Upper lobe of left lung (tissue), 6 donors: ENCODE data around the gene OSCP1. TPM values are rescaled to one million over a fixed set of nuclear protein-coding genes. Genes with fewer than 3 reads are reported as not detected.

ENCODE experiments used
- ATAC-seq, 2 donors: fragments of 200-7000 bp; cut with Tn5 transposase; one replicate each; pipeline ENCODE4 v1.9.1; 2022; ENCODE audit warnings: mild to moderate bottlenecking in 2 of 2, moderate library complexity in 2 of 2; ENCODE audit not compliant: low FRiP score in 2 of 2
- DNase-seq, 2 donors: peaks; one replicate each; pipeline ENCODE4 v3.0.0-alpha.2; 2019 to 2020
- H3K27ac ChIP-seq, 4 donors: fragments of 200-600 bp; sonication (generic); one replicate each; pipeline ENCODE4 v1.5.1; 2016 to 2019
- H3K27me3 ChIP-seq, 4 donors: fragments of 200-600 bp; sonication (generic); one replicate each; pipeline ENCODE4 v1.5.1; 2017 to 2019
- H3K36me3 ChIP-seq, 4 donors: fragments of 200-600 bp; sonication (generic); one replicate each; pipeline ENCODE4 v1.5.1; 2016 to 2019
- H3K4me1 ChIP-seq, 4 donors: fragments of 200-600 bp; sonication (generic); one replicate each; pipeline ENCODE4 v1.5.1; 2018 to 2019
- H3K4me3 ChIP-seq, 4 donors: fragments of 200-600 bp; sonication (generic); one replicate each; pipeline ENCODE4 v1.5.1; 2017 to 2019; ENCODE audit warnings: mild to moderate bottlenecking in 2 of 4, moderate library complexity in 1 of 4
- H3K9me3 ChIP-seq, 4 donors: fragments of 200-600 bp; sonication (generic); one replicate each; pipeline ENCODE4 v1.5.1; 2018 to 2019
- EP300 ChIP-seq, 4 donors: sonication (generic); formaldehyde crosslinking; IDR thresholded peaks; one replicate each; pipeline ENCODE4 v1.5.1; 2017; ENCODE audit warnings: antibody characterized with exemption in 4 of 4, control low read depth in 2 of 4
- POLR2A ChIP-seq, 4 donors: fragments of 450-650 bp; IDR thresholded peaks; one replicate each; pipeline ENCODE4 v1.5.1; 2016 to 2017; ENCODE audit warnings: antibody characterized with exemption in 4 of 4, mild to moderate bottlenecking in 2 of 4
- POLR2AphosphoS5 ChIP-seq, 2 donors: sonication (generic); formaldehyde crosslinking; IDR thresholded peaks; one replicate each; pipeline ENCODE4 v1.5.1; 2017; ENCODE audit warnings: antibody characterized with exemption in 2 of 2
- WGBS, 2 donors: methylation state at CpG; one replicate each; pipeline ENCODE4 v1.1.5; 2017 to 2018; 5-methylcytosine and 5-hydroxymethylcytosine counted together
- total RNA-seq, 6 donors: library from RNA; depleted of rRNA in 4 of 6; stranded (reverse); fragments of >200 nt in 4 of 6; gene quantifications; one replicate each; pipeline versions ENCODE4 v1.1.0 to v1.2.1, GENCODE V29; 2016 to 2021
- TF ChIP-seq, protein P1 (sequence below), 6 experiments: fragments of 450-650 bp in 4 of 6; fragments of 200-600 bp in 2 of 6; sonication (generic) in 2 of 6; IDR thresholded peaks; one replicate each; pipeline ENCODE4 v1.5.1; 2016 to 2019; ENCODE audit warnings: antibody characterized with exemption in 6 of 6
- donor health status: DM: no; HTN: no; CAD: no; lungs with moderate emphysema.
- donor health status: DM: no; HTN: yes; CAD: no; lungs with severe emphysema.

The OSCP1 gene
- total RNA-seq, 6 donors from 2014 or later: 11.8 to 28.2 (median 13.6) TPM

DNA sequence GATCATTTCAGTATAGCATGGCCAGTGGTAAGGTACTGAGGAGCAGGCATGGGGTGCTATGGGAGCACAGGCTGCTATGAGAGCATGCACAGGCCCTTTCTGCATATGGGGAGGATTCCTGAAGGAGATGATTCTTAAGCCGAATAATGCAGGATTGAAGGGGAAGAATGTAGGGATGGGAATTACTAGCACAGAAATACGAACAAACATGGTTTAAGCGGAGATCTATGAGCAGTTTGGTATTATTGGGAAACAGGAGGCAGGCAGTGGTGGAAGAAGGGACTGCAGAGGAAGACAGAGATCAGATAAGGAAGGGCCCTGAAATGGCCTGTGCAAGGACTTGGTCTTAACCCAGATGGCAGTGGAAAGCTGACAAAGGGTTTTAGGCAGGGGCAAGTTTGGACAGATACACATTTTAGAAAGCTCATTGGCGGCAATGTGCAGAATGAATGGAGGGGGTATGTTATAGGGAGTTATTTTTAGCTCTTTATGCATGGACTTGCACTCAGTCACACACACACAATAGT lies 1.7 kb downstream of the OSCP1 start:
- Histone ChIP-seq H3K27me3 (no peaks in the 10 kb centered on the region), H3K9me3 (no peaks in the 10 kb centered on the region), H3K4me1 (peaks cover 4 to 12% (median 9%) of the 10 kb centered on the region in 4 donors), H3K4me3 (no peak overlapping the region), H3K36me3 (no peaks in the 10 kb centered on the region), H3K27ac (no peak overlapping the region)
- 73 to 84% methylated on average over 4 of the region's 4 CpGs for WGBS, 2 donors
- DNase-seq (no peak), ATAC-seq (no peak)
- TF ChIP-seq EP300 (IDR thresholded peaks at IDR 0.05): no peak

DNA sequence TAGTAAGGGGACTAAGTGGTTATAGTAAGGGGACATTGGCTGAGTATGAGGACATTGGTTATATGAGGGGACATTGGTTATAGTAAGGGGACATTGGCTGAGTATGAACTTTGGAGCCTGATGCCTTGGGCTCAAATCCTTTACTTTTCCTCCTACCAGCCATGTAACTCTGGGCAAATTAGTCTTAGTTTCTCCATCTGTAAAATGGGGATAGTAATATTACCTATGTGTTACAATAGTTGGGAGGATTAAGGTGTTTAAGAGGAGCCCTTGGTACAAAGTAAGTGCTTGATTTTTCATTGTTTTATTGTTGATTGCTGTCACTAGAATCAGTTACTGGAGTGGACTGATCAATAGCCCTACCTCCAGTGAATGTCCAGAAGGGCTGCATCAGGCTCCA lies 2.8 kb downstream of the OSCP1 start:
- Histone ChIP-seq H3K27ac (no peak overlapping the region), H3K4me3 (no peak overlapping the region), H3K27me3 (no peaks in the 10 kb centered on the region), H3K9me3 (no peaks in the 10 kb centered on the region), H3K4me1 (peaks cover 4 to 15% (median 9%) of the 10 kb centered on the region in 4 donors), H3K36me3 (no peaks in the 10 kb centered on the region)
- TF ChIP-seq, protein P1, sequence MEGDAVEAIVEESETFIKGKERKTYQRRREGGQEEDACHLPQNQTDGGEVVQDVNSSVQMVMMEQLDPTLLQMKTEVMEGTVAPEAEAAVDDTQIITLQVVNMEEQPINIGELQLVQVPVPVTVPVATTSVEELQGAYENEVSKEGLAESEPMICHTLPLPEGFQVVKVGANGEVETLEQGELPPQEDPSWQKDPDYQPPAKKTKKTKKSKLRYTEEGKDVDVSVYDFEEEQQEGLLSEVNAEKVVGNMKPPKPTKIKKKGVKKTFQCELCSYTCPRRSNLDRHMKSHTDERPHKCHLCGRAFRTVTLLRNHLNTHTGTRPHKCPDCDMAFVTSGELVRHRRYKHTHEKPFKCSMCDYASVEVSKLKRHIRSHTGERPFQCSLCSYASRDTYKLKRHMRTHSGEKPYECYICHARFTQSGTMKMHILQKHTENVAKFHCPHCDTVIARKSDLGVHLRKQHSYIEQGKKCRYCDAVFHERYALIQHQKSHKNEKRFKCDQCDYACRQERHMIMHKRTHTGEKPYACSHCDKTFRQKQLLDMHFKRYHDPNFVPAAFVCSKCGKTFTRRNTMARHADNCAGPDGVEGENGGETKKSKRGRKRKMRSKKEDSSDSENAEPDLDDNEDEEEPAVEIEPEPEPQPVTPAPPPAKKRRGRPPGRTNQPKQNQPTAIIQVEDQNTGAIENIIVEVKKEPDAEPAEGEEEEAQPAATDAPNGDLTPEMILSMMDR (IDR thresholded peaks at IDR 0.05): no peak
- TF ChIP-seq POLR2AphosphoS5 (IDR thresholded peaks at IDR 0.05) (no peak), POLR2A (IDR thresholded peaks at IDR 0.05) (no peak), EP300 (IDR thresholded peaks at IDR 0.05) (no peak)
- no peak for DNase-seq
- no peak for ATAC-seq

GRCh38 chr1:36446746-36447145 lies 3.5 kb downstream of the OSCP1 start:
- no peak overlapping the region for H3K4me3 ChIP-seq
- no peaks in the 10 kb centered on the region for H3K9me3 ChIP-seq
- DNase-seq (no peak), ATAC-seq (no peak)
- 54 to 66% methylated on average over 5 of the region's 5 CpGs for WGBS, 2 donors
- H3K27me3 ChIP-seq: no peaks in the 10 kb centered on the region
- TF ChIP-seq POLR2AphosphoS5 (IDR thresholded peaks at IDR 0.05) (no peak), POLR2A (IDR thresholded peaks at IDR 0.05) (no peak), EP300 (IDR thresholded peaks at IDR 0.05) (no peak)
- TF ChIP-seq, protein P1 (IDR thresholded peaks at IDR 0.05): no peak
- no peaks in the 10 kb centered on the region for H3K36me3 ChIP-seq
- H3K4me1 ChIP-seq: peaks cover 4 to 16% (median 9%) of the 10 kb centered on the region in 4 donors
- peak overlapping the region in 1 of 4 donors; percentile 27 for H3K27ac ChIP-seq

DNA sequence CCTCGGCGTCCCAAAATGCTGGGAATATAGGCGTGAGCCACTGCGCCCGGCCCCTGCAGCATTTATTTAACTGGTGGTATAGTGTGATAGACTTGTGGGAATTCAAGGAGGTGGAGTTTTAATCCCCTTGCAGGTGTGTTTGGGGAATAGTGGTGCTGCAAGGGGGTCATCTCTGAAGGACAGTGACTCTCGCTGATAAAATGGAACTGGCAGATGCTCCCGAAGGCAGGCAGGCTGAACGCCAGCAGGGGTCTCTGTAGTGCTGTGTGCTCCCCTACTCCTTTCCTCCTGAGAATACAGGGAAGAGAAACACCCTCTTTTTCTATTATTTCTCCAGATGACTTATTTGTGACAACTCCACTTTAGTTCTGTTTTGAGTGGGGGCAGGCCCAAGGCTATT lies 4.0 kb downstream of the OSCP1 start:
- DNase-seq (peak in 1 of 2 donors; percentile 36), ATAC-seq (no peak)
- Histone ChIP-seq H3K4me1 (peaks cover 4 to 15% (median 7%) of the 10 kb centered on the region in 4 donors), H3K4me3 (no peak overlapping the region), H3K27ac (peak overlapping the region in 1 of 4 donors; percentile 27), H3K9me3 (no peaks in the 10 kb centered on the region), H3K27me3 (no peaks in the 10 kb centered on the region), H3K36me3 (no peaks in the 10 kb centered on the region)
- WGBS, 2 donors: 72 to 75% methylated on average over 8 of the region's 8 CpGs
- TF ChIP-seq EP300 (IDR thresholded peaks at IDR 0.05) (no peak), POLR2A (IDR thresholded peaks at IDR 0.05) (no peak)
- TF ChIP-seq, protein P1 (IDR thresholded peaks at IDR 0.05): peak in 2 of 6 experiments; percentile 10 to 28

DNA sequence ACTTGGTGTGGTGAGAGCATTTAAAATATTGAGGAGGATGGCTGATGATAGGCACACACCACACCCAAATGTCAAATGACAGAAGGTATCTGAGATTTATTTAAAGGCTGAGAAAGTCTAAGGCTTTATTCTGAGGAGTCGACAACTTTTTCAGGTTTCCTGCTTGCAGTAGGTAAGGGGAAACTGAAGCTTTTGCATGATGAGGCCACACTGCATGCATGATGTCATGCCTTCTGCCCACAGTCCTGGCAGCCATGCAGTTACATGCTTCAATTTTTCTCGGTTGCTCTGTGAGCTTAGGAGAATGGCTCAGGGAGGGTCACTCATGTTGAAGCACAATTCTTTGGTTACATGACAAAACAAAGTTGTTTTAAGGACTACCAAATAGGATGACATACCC lies 7.0 kb downstream of the OSCP1 start:
- Histone ChIP-seq H3K4me1 (peaks cover 0 to 9% (median 0%) of the 10 kb centered on the region in 4 donors), H3K9me3 (no peaks in the 10 kb centered on the region), H3K36me3 (peaks cover 0 to 7% (median 0%) of the 10 kb centered on the region in 4 donors), H3K4me3 (no peak overlapping the region), H3K27ac (peak overlapping the region in 1 of 4 donors; percentile 11), H3K27me3 (no peaks in the 10 kb centered on the region)
- DNase-seq (no peak), ATAC-seq (no peak)
- TF ChIP-seq EP300 (IDR thresholded peaks at IDR 0.05) (no peak), POLR2A (IDR thresholded peaks at IDR 0.05) (no peak), POLR2AphosphoS5 (IDR thresholded peaks at IDR 0.05) (no peak)
- TF ChIP-seq, protein P1 (IDR thresholded peaks at IDR 0.05): no peak
- WGBS, 2 donors: 66 to 78% methylated on average over 2 of the region's 2 CpGs
